Right hindlimb (tissue), 1 donor: ENCODE measurements around the gene HOXA7.
A peak's percentile ranks its signal among the peaks of the same experiment; 100 is the strongest.

Experiments
- DNase-seq: peaks from one replicate; pipeline ENCODE4 v3.0.0-alpha.2; 2018

The HOXA7 gene

DNA sequence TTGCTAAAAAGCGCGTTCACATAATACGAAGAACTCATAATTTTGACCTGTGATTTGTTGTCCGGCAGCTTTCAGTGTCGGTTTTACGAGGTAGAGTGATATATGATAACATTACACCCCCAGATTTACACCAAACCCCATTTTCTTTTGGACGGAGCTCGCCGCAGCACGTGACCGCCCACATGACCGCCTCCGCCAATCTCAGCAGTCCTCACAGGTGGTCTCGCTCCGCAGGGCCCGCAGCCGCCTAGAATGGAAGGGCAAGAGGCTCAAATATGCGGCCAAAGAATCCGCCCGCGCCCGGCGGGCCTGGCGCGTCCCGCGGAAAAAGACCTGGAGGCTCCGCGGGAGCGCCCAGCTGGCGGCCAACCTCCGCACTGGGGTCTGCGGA is at the start of gene HOXA7:
Gene HOXA7 (minus strand): TSS at position 168 of the 391 bp plus-strand sequence. CDS start 130 bp downstream, at position 38.
- peak; percentile 94 for DNase-seq

DNA sequence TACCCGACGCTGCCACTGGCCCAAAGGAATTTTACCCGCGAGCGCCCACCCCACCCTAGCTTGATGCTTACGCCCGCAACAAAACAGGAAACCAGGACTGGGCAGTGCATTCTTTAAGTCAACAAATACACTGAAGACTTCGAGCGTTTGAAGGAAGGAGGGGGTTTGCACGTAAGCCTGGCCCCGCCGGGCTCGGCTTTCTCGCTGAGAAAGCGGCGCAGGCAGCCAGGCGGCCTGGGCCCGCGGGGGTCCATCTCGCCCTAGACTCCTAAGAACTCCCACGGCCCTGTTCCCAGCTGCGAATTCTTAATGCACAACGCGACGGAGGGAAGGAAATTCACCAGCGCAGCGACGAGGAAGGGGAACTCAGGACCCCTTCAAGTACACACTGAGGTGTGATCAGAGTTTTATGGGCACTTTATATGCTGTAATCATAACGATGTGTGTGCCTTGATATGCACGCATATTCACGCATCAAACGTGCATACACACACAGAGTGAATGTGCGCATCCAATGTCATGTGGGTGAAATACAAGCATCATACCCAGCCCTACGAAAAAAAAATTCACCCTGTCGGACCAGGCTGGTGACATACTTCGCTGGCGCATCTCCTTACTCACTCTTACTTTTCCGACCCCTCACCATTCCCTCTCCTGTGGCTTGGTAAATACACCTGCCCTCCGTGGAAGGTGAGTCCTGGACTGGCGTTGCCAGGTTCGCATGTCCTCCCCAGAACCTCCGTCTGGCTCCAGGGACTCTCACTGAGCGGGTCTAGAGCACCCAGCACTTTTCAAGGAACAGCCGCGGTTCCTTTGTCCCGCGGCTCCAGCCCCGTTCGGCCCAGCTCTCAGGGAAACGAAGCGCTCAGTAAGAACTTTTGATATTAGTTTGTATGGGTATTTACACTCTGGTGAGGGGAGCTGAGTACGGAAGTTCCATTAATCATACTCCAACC is 49.1 kb upstream of the HOXA7 start:
- DNase-seq, result peak; percentile 30

- peak; percentile 52 for DNase-seq
These were observed 48.4 kb upstream of the HOXA7 start for GRCh38 chr7:27204851-27205322.

DNA sequence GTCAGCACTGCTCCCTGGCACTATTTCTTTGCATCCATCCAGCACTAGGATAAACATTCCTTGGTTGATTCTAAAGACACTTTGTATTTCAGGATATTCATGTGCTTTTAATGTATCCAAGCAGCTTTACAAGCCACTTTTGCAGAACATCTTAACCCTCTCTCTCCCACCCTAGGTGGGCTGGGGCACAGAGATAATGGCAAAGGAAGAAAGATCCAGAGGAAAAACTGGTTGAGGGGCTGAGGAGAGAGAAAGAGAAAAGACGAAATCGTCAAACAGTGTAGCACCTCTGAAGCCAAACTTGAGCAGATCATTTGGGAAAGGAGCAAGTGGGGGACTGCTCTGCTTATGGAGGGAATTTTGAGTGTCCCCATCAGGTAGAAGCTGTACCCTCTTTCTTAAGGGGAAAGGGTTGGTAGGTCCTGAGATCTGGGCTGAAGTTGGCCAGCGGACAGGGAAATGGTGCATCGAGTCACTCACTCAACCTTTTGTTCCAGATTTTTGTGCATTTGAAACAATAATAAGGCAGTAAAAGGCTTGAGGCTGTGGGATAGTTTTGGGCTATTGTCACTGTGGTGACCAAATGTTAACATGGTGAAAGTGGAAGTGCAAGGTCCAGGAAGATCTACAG is 47.6 kb upstream of the HOXA7 start:
- DNase-seq, result no peak

GRCh38 chr7:27203365-27203953 is 47.0 kb upstream of the HOXA7 start:
- no peak for DNase-seq

DNA sequence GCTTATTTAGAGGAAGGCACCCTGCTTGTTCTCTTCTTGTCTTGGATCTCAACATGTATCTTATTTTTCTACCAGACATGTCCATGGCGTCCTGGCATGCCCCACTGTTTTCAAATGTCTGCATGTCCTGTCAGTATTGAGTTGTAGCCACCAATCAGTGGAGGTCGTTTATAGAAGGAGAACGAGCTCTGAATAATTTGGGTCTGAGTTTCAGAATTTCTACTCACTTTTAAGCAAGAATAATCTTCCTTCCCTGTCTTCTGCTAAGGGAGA is 46.3 kb upstream of the HOXA7 start:
- no peak for DNase-seq

DNA sequence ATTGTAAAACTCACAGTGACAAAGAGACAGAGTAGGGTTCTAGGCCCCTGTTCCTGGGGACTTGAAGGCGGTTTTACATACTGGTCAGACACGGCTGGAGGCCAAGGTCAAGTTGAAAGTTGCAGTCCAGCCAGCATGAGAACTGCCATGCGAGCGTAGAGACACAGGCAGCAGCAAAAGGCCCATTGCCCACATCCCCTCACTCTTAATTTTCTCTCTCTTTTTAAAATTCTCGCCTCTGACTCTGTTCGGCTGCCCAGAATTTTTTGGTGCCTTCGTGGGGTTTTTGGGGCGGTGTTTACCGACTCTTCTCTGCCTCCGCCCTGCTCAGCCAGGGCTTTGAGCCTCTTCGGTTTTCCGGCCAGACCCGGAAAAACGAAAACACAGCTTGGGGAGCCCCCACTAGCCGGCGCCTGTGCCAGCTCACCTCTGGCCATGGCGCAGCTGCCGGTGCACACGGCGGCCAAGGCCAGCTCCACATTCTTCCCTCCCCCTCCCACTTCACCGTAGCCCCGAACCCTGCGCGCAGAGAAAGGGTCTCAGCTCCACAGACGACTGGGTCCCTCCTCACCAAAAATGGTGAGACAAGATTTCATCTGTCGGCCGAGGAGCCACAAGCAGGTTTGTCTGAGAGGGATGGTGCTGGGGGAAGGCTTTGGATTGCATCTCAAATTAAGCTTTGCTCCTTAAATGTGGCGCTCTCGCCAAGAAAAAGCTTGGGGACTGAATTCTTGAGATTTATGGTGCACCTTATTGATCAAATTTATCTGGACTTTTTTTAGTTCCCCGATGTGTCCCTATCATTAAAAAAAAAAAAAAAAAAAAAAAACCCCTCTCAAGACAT is 45.8 kb upstream of the HOXA7 start:
- peak; percentile 23 for DNase-seq

- peak; percentile 26 for DNase-seq
These were observed 45.1 kb upstream of the HOXA7 start for GRCh38 chr7:27201580-27202017.

- peak; percentile 20 for DNase-seq
These were observed 44.5 kb upstream of the HOXA7 start for GRCh38 chr7:27200761-27201579.

- DNase-seq, result peak; percentile 74
These were observed 43.6 kb upstream of the HOXA7 start, which contains the start of gene HOXA13 for GRCh38 chr7:27199849-27200760. Gene HOXA13, minus strand, starts transcription at chr7:27200091. Its CDS starts 14 bp downstream, at chr7:27200077.

DNA sequence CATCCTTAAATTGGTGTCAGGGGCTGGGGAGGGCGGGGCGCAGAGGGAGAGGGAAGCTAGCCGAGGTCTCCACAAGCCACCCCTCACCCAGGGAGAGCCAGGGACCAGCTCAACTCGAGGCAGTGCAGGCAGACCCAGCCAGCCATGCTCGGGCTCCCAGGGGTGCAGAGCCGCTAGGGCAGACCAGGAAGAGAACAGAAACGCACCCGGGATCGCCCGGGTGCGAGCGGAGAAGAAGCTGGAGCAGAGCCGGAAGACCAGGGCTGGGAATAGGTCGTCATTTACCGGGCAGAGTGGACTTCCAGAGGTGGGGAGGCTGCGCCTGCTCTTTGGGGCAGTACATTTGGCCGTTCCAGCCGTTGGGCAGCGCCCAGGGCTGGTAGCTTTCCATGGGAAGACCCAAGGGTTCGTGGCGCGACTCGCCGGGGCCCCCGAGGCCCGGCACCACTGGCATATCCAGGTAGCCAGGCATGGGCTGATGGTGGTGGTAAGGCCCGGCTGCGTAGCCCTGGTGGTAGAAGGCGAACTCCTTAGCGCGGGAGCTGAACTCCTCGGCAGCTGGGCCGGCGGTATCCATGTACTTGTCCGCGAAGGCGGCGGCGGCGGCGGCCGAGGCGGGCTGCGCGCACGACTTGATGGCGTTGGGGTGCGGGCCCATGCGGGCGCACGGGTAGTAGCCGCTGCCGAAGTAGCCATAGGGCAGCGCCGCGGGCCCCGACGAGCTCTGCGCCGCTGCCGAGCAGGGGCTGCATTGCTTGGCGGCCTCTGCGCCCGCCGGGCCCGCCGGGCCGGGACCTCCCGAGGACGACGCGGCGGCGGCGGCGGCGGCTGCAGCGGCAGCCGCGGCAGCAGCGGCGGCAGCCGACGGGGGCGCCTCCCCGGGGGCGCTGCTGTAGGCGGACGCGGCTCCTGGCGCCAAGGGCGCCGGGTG is 42.7 kb upstream of the HOXA7 start:
- DNase-seq, result peak; percentile 49

GRCh38 chr7:27198138-27198841 is 41.8 kb upstream of the HOXA7 start:
- peak; percentile 35 for DNase-seq

DNA sequence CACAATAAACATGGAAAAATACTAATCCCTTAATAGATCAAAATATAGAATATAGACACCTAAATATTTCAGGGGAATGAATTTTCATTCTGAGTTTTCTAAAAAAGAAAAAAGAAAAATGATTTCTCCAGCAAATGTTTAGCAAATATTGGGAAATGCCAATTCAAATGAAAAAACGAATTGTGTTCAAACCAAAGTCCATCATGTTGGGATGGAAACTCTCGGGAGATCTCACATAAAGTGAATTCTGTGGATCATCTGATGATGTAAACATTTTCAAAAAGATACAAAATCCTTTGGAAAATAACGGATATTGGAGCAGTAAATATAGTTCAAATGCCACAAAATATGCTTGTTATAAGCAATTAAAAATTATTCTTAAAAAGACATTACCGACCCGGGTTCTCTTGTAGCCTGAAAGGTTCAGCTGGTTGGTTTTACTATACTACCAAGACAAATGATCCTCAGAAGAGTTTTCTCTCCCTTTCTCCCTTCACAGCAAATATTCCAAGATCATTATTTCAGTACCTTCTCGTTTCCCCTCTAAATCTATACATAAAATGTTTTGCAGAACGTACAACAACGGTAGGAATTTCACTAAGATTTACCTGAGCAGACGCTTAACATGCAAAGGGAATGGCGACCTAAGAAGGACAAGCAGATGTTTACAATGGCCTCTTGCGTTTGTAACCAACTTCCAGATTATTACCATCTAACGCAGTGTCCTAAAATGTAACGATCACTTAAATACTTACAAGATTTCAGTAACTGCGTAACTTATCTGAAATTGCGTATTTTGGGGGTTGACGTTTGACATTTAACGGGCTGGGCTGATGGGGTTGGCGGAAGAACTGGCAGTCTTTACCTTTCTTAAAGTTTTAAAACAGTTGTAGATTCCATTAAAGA is 40.9 kb upstream of the HOXA7 start:
- peak; percentile 23 for DNase-seq

DNA sequence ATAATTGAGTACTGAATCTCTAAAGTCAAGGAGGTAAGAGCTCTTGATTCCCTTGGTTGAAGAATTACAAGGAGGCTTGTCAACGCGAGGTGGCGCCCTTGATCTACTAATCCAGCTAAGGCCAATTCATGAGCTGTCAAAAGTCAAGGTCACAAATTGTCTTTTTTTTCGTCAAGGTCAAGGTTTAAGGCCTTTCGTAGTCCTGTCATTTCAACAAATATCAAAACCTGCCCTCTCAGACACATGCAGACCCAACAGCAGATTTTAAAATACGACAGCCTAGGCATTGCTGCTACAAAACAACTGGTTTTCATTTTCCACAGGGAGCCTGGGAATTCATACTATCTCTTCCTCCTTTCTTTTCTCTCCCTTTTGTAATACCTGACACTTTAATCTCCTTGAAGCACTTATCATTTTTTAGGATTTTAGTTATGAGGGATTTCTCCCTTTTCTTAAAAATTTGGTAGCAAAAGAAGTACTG is 39.9 kb upstream of the HOXA7 start:
- DNase-seq, result peak; percentile 84

- DNase-seq, result peak; percentile 22
These were observed 38.4 kb upstream of the HOXA7 start for GRCh38 chr7:27194686-27195379.

- no peak for DNase-seq
These were observed 37.5 kb upstream of the HOXA7 start for GRCh38 chr7:27194002-27194352.
